Vagina (tissue), 2 donors: ENCODE results near the gene LRRC1.

Source experiments
- POLR2A ChIP-seq, 2 donors: fragments of 450-650 bp; IDR thresholded peaks; one replicate each; pipeline ENCODE4 v1.6.1; 2017; ENCODE audit warnings: antibody characterized with exemption in 2 of 2, mild to moderate bottlenecking in 2 of 2, moderate library complexity in 2 of 2
- POLR2AphosphoS5 ChIP-seq, 2 donors: sonication (generic); formaldehyde crosslinking; IDR thresholded peaks; one replicate each; pipeline ENCODE4 v1.9.0; 2017; ENCODE audit warnings: antibody characterized with exemption in 2 of 2, mild to moderate bottlenecking in 2 of 2, low read depth in 1 of 2; ENCODE audit not compliant: insufficient read depth in 1 of 2
- TF ChIP-seq, protein P1 (sequence below), 3 experiments: fragments of 450-650 bp in 2 of 3; fragments of 200-600 bp in 1 of 3; sonication (generic) in 1 of 3; IDR thresholded peaks; one replicate each; pipeline ENCODE4 v1.5.1; 2017 to 2019; ENCODE audit warnings: antibody characterized with exemption in 3 of 3, mild to moderate bottlenecking in 2 of 3, moderate library complexity in 2 of 3

DNA sequence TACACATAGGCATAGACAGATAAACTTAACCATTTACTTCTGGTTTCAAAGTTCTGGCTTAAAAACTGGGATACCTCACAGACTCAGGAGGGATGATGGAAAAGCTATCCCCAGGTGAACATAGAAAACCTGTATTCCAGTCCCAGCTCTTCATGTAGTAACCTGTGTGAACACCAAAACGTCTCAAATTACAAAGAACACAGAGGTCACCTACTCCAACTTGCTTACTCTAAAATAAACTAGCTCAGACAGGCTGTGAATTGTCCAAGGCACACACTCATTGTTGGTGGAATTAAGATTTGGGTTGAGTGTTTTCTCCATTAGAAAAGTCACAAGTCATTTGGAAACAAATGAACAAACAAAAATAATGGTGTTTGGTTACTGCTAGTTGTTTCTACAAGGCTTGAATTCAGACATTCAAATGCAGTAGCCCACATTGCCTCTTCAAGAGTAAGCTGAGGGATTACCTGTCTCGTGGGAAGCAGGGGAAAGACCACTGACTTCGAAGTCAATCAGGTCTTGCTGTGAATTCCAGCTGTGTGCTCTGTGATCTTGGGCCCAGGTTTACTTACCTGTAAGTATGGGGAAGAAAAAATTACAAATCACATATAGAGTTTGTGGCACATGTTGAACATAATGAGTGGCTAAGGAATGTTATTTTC is 48.2 kb upstream of the LRRC1 start:
- TF ChIP-seq, protein P1, sequence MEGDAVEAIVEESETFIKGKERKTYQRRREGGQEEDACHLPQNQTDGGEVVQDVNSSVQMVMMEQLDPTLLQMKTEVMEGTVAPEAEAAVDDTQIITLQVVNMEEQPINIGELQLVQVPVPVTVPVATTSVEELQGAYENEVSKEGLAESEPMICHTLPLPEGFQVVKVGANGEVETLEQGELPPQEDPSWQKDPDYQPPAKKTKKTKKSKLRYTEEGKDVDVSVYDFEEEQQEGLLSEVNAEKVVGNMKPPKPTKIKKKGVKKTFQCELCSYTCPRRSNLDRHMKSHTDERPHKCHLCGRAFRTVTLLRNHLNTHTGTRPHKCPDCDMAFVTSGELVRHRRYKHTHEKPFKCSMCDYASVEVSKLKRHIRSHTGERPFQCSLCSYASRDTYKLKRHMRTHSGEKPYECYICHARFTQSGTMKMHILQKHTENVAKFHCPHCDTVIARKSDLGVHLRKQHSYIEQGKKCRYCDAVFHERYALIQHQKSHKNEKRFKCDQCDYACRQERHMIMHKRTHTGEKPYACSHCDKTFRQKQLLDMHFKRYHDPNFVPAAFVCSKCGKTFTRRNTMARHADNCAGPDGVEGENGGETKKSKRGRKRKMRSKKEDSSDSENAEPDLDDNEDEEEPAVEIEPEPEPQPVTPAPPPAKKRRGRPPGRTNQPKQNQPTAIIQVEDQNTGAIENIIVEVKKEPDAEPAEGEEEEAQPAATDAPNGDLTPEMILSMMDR (IDR thresholded peaks at IDR 0.05), result no peak
- TF ChIP-seq POLR2AphosphoS5 (IDR thresholded peaks at IDR 0.05; ENCODE audit: insufficient read depth in 1 of 2, low read depth in 1 of 2), result peak in 1 of 2 donors; percentile 55
- no peak for TF ChIP-seq POLR2A (IDR thresholded peaks at IDR 0.05)
